Sigmoid colon (tissue), 4 donors: Measurements from ENCODE around the gene SLC6A18.

Source experiments
- EP300 ChIP-seq, 4 donors: sonication (generic); formaldehyde crosslinking; IDR thresholded peaks; one replicate each; pipeline ENCODE4 v1.6.1; 2017; ENCODE audit warnings: antibody characterized with exemption in 4 of 4
- POLR2A ChIP-seq, 2 donors: fragments of 450-650 bp; IDR thresholded peaks; one replicate each; pipeline ENCODE4 v1.6.1; 2016; ENCODE audit warnings: antibody characterized with exemption in 2 of 2, mild to moderate bottlenecking in 2 of 2, moderate library complexity in 2 of 2
- POLR2AphosphoS5 ChIP-seq, 4 donors: sonication (generic); formaldehyde crosslinking; IDR thresholded peaks; one replicate each; pipeline ENCODE4 v1.6.1; 2017; ENCODE audit warnings: antibody characterized with exemption in 4 of 4
- TF ChIP-seq, protein P1 (sequence below), 4 experiments: fragments of 450-650 bp in 3 of 4; fragments of 200-600 bp in 1 of 4; IDR thresholded peaks; one replicate each; pipeline ENCODE4 v1.5.1; 2016 to 2019; ENCODE audit warnings: antibody characterized with exemption in 4 of 4, mild to moderate bottlenecking in 3 of 4, moderate library complexity in 2 of 4

DNA sequence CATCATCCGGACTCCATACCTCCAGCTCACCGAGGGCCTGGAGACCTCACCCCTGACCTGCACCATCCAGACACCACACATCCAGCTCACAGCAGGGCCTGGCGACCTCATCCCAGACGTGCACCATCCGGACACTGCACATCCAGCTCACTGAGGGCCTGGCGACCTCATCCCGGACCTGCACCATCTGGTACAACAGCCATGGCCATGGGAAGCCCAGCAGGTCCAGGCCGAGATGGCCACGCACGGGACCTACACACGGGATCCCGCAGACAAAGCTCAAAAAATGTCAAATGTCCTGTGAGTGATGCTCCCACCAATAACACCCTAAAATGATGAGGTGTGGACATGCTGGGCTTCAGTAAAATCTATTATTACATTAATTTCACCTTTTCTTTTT is 60.0 kb downstream of the SLC6A18 start:
- TF ChIP-seq, protein P1, sequence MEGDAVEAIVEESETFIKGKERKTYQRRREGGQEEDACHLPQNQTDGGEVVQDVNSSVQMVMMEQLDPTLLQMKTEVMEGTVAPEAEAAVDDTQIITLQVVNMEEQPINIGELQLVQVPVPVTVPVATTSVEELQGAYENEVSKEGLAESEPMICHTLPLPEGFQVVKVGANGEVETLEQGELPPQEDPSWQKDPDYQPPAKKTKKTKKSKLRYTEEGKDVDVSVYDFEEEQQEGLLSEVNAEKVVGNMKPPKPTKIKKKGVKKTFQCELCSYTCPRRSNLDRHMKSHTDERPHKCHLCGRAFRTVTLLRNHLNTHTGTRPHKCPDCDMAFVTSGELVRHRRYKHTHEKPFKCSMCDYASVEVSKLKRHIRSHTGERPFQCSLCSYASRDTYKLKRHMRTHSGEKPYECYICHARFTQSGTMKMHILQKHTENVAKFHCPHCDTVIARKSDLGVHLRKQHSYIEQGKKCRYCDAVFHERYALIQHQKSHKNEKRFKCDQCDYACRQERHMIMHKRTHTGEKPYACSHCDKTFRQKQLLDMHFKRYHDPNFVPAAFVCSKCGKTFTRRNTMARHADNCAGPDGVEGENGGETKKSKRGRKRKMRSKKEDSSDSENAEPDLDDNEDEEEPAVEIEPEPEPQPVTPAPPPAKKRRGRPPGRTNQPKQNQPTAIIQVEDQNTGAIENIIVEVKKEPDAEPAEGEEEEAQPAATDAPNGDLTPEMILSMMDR (IDR thresholded peaks at IDR 0.05) = no peak
- no peak for TF ChIP-seq POLR2A (IDR thresholded peaks at IDR 0.05)
- TF ChIP-seq EP300 (IDR thresholded peaks at IDR 0.05) = no peak
- no peak for TF ChIP-seq POLR2AphosphoS5 (IDR thresholded peaks at IDR 0.05)
